ENCODE measurements around the gene NCLN.
"Not testable (repeated sequence)": the region's sequence is repeated elsewhere in the genome, so short reads cannot be mapped to it uniquely, and the experiment has no call there.

The NCLN gene

GRCh38 chr19:3202346-3202745 is 16.6 kb downstream of the NCLN start:
- DNase-seq: no peak

DNA sequence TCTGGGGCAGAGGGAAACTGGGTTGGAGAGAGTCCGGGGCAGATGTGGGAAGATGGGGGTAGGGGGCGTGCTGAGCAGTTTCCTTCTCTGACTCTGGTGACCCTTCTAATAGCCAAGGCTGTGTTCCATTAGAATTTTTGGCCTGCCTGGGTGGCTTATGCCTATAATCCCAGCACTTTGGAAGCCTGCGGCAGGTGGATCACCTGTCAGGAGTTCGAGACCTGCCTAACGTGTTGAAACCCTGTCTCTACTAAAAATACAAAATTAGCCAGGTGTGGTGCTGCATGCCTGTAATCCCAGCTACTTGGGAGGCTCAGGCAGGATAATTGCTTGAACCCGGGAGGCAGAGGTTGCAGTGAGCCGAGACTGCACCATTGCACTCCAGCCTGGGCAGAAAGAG is 17.2 kb downstream of the NCLN start:
- not testable (repeated sequence) for DNase-seq

GRCh38 chr19:3203805-3204645 is 18.3 kb downstream of the NCLN start:
- no peak for DNase-seq

GRCh38 chr19:3204646-3205275 is 19.0 kb downstream of the NCLN start:
- DNase-seq: no peak

DNA sequence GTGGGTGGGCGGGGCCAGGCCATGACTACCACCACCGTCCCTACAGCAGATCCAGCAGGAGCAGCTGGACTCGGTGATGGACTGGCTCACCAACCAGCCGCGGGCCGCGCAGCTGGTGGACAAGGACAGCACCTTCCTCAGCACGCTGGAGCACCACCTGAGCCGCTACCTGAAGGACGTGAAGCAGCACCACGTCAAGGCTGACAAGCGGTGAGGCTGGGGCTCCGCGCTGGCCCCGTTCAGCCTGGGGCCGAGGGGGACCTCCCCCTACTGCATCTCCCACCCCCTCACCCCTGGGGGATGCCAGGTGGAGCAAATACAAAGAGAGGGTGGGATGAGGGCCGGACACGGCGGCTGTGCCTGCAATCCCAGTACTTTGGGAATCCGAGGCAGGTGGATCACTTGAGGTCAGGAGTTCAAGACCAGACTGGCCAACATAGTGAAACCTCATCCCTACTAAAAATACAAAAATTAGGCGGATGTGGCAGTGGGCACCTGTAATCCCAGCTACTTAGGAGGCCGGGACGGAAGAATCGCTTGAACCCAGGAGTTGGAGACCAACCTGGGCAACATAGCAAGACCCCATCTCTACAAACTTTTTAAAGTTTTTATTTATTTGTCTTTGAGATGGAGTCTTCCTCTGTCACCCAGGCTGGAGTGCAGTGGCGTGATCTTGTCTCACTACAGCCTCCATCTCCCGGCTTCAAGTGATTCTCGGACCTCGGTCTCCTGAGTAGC is 20.7 kb downstream of the NCLN start:
- DNase-seq: no peak

DNA sequence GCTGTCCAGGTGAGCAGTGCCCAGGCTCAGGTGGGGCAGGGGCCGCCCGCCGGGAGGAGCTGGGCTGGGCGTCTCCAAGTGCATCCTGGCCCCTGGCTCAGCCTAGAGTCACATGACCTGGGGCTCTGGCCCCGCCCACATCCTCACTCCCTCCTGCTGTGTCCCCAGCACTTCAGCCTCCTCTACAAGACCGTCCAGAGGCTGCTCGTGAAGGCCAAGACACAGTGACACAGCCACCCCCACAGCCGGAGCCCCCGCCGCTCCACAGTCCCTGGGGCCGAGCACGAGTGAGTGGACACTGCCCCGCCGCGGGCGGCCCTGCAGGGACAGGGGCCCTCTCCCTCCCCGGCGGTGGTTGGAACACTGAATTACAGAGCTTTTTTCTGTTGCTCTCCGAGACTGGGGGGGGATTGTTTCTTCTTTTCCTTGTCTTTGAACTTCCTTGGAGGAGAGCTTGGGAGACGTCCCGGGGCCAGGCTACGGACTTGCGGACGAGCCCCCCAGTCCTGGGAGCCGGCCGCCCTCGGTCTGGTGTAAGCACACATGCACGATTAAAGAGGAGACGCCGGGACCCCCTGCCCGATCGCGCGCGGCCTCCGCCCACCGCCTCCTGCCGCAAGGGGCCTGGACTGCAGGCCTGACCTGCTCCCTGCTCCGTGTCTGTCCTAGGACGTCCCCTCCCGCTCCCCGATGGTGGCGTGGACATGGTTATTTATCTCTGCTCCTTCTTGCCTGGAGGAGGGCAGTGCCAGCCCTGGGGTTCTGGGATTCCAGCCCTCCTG is 21.9 kb downstream of the NCLN start:
- DNase-seq: no peak

GRCh38 chr19:3208317-3209207 is 22.8 kb downstream of the NCLN start:
- DNase-seq: no peak

DNA sequence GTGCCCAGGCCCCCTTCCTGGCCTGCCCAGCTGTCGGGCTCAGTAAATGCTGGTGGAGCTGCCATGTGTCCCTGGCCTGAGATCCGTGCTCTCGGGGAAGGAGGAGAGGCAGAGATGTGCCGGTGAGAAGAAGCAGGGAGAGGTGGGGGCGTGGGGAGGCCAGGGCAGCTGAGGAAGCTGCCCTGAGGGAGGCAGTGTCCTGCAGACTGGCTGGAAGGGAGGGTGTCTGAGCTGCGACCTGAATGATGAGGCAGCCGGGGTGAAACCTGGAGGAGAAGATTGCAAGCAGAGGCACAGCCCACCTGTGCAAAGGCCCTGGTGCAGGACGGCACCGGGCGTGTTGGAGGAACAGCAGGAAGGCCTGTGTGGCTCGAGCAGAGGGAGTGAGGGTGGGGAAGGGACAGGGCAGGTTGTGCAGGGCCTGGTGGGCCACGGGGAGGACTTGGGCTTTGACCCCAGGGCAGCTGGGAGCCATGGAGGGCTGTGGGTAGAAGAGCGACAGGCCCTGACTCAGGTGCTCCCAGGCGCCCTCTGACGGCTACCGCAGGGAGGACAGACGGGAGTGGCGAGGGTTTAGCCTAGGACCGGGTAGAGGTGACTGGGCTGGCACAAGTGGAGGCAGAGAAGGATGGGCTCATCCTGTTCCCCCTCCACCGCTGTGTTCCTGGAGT is 24.8 kb downstream of the NCLN start:
- DNase-seq: no peak

DNA sequence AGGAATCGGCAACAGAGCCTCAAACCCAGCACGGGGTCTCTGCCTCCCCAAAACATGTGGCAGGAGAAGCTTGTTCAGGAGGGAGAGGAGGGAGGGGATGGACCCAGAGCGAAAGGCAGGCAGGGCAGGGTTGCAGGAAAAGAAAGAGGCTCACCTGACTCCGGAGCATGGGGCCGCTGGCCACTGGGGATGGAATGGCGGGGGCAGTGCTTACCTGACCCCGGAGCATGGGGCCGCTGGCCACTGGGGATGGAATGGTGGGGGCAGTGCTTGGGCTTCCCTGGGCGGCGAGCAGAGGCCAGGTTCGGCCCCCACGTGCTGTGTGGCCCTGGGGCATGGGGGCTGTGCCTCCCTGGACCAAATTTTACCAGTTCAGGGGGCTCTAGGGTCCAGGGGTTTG is 25.5 kb downstream of the NCLN start:
- no peak for DNase-seq

GRCh38 chr19:3213159-3213558 is 27.4 kb downstream of the NCLN start:
- DNase-seq: no peak

- no peak for DNase-seq
These were observed 31.1 kb downstream of the NCLN start for GRCh38 chr19:3216874-3217273.

- DNase-seq: no peak
These were observed 34.8 kb downstream of the NCLN start for GRCh38 chr19:3220576-3220975.

DNA sequence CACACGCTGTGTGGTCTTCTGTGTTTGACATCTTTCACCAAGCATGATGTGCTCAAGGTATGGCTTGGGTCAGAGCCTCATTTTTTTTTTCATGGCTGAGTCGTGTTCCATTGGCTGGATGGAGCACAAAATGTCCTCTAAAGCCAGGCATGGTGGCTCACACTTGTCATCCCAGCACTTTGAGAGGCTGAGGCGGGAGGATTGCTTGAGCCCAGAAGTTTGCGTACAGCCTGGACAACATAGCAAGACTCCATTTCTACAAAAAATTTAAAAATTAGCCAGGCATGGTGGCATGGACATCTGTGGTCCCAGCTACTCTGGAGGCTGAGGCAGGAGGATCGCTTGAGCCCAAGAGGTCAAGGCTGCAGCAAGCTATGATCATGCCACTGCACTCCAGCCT is 35.8 kb downstream of the NCLN start:
- DNase-seq: not testable (repeated sequence)

DNA sequence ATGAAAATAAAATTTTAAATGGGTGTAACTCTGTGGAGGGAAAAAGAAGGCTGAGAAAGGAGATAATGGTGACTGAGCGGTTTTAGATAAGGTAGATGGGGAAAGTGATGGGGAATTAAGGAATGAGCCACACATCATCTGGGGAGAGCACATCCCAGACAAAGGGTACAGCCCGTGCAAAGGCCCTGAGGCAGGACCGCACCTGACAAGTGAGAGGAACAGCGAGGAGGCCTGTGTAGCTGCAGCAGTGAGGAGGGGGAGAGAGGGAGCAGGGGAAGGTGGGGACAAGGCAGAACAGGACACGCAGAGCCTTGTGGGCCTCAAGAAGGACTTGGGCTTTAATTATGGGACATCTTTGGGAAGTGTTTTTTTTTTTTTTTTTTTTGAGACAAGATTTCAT is 37.0 kb downstream of the NCLN start:
- DNase-seq: no peak

DNA sequence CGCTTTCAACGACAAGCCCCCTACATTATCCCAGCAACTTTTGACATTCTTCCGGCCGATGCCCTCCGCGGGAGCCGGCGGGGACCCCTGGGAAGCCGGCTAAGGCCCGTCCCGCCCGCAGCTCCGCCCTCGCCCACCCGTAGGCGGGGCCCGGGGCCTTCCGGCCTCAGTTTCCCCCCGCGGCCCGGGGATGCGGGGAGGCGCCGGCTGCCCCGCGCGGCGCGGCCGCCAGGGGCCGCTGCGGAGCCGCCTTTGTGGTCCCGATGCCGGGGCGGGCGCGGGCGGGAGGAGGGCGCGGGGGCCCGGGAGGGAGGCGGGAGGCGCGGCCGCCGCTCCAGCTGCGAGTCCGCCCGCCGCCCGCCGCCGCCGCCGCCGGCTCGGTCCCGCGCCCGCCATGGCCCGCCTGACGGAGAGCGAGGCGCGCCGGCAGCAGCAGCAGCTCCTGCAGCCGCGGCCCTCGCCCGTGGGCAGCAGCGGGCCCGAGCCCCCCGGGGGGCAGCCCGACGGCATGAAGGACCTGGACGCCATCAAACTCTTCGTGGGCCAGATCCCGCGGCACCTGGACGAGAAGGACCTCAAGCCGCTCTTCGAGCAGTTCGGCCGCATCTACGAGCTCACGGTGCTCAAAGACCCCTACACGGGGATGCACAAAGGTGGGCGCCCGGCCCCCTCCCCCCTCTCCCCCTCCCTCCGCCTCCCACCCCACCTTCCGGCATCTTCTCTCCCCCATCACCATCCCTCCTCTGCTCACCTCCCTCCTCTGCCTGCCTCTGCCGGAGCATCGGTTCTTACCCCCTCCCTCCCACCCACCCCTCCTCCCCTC is 38.8 kb downstream of the NCLN start, which contains the start of gene CELF5:
CELF5 (plus strand) TSS at position 316 of the 823 bp plus-strand sequence; CDS start at position 395, 79 bp downstream.
- DNase-seq: no peak

DNA sequence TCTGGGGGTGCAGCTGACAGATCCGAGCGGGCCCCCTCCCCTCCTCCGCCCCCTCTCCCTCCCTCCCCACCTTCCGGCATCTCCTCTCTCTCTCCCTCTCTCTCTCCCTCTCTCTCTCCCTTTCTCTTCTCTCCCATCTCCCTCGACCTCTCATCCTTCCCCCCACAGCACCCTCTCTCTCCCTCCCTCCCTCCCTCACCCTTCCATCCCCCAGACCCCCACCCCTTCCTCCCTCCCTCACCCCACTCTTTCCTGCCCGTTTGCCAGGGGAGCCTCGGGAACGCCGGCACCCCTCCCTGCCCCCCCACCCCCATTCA is 39.4 kb downstream of the NCLN start:
- DNase-seq: no peak

GRCh38 chr19:3225677-3226093 is 40.0 kb downstream of the NCLN start:
- no peak for DNase-seq

DNA sequence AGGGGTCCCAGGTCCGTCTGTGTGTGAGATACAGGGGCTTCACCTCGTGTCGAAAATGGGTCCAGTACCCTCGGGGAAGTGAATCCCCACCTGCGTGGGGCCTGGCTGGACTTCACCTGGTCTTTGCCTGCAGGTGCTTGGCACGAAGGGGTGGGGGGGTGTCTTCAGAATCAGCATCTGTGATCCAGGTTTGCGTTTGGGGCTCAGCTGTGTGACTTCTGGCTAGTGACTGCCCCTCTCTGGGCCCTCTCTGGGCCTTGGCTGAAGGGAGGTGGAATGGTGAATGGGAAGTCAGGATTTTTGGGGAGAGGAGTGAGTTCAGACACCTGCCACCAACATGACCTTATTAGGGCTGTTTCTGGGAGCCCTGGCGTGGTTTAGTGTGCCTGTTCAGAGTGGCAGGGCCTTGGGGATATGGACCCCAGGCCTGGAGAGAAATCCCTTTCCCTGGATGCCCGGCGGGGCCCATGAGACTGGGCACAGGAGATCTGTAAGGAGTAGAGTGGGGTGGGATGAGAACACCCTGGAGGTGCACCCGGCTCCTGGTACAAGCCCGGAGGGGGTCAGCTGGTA is 41.4 kb downstream of the NCLN start:
- no peak for DNase-seq

DNA sequence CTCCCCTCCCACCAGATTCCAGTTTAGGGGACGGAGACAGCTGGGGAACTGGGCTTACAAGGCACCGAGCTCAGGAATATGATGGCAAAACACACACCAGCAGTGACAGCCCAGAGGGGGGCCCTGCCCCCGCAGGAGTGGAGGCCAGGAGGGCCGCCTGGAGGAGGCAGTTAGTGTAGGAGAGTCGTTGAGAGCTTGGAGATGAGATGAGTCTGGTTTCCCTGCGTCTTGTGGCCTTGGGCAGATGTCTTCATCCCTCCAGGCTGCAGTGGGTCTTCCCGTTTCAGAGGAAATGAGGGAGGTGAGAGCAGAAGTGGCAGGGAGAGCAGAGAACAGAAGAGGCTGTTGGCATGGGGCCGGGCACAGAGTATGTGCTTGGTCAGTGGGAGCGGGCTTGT is 43.6 kb downstream of the NCLN start:
- no peak for DNase-seq

DNA sequence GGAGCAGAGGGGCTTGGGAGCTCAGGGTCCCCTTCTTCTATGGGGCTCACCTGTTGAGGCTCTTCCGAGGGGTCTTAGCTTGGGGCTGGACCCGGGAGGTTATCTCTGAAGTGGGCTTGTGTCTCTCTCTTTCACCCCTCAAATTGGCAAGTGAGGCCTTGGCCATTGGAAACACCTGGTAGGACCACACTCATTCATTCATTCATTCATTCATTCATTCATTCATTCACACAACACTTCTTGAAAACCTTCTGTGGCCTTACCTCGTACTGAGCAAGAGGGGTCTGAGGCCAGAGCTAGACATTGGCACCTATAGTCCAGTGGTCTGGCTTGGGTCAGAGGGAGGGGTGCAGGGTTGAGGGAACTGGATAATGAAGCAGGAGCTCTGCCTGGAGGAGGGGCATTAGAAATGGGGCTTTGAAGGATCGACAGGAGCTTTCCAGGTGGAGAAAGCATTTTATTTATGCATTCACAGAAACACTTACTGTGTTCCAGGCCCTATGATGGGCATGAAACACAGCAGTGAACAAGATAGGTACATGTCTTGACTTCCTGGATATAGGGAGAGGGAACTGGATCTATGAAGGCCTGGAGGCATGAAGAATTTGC is 44.3 kb downstream of the NCLN start:
- DNase-seq: no peak
